Uterus (tissue), 4 donors: ENCODE results near the gene HSD17B2. TPM values are rescaled to one million over a fixed set of nuclear protein-coding genes. Genes with fewer than 3 reads are reported as not detected.

Source experiments
- DNase-seq, 2 donors: peaks; one replicate each; pipeline ENCODE4 v3.0.0-alpha.2; 2019 to 2020
- H3K27ac ChIP-seq, 2 donors: fragments of 200-600 bp; sonication (generic); 1 replicate in 1 of 2; 2 replicates in 1 of 2; pipeline ENCODE4 v1.5.1; 2016 to 2018
- H3K27me3 ChIP-seq, 2 donors: fragments of 200-600 bp; sonication (generic); one replicate each; pipeline ENCODE4 v1.5.1; 2018 to 2019; ENCODE audit warnings: control low read depth in 1 of 2
- H3K36me3 ChIP-seq, 2 donors: fragments of 200-600 bp; sonication (generic); one replicate each; pipeline ENCODE4 v1.5.1; 2019; ENCODE audit warnings: control low read depth in 1 of 2
- H3K4me1 ChIP-seq, 2 donors: fragments of 200-600 bp; sonication (generic); one replicate each; pipeline ENCODE4 v1.5.1; 2018 to 2019; ENCODE audit warnings: control low read depth in 1 of 2
- H3K4me3 ChIP-seq, 2 donors: fragments of 200-600 bp; sonication (generic); 1 replicate in 1 of 2; 2 replicates in 1 of 2; pipeline ENCODE4 v1.5.1; 2018 to 2019; ENCODE audit warnings: mild to moderate bottlenecking in 1 of 2
- H3K9me3 ChIP-seq, 2 donors: fragments of 200-600 bp; sonication (generic); one replicate each; pipeline ENCODE4 v1.5.1; 2019; ENCODE audit warnings: control low read depth in 1 of 2
- CTCF ChIP-seq, 4 experiments: fragments of 200-600 bp in 2 of 4; fragments of 450-650 bp in 2 of 4; sonication (generic) in 2 of 4; IDR thresholded peaks; one replicate each; pipeline ENCODE4 v1.5.1; 2016 to 2019; ENCODE audit warnings: antibody characterized with exemption in 4 of 4, mild to moderate bottlenecking in 2 of 4, moderate library complexity in 1 of 4
- POLR2A ChIP-seq, 2 donors: fragments of 450-650 bp; IDR thresholded peaks; one replicate each; pipeline ENCODE4 v1.6.1; 2016; ENCODE audit warnings: antibody characterized with exemption in 2 of 2, mild to moderate bottlenecking in 1 of 2, moderate library complexity in 1 of 2
- intact Hi-C: fragments of 100-400 bp; cut with DNase I; formaldehyde crosslinking; loops from one replicate; pipeline ENCODE4 v1.15.1; 2023; ENCODE audit warnings: low total_unique reads
- total RNA-seq, 4 donors: library from RNA; depleted of rRNA in 3 of 4; stranded (reverse); fragments of >200 nt in 3 of 4; gene quantifications; one replicate each; pipeline versions ENCODE4 v1.1.0 to v1.2.4, GENCODE V29; 2014 to 2023
- donor health status: DM: yes; HTN: yes; CAD: no.

Gene HSD17B2
- total RNA-seq, 4 donors from 2014 or later: 0.14 TPM; not detected in 3

GRCh38 chr16:82010649-82011048 lies 24.4 kb upstream of the HSD17B2 start:
- Histone ChIP-seq H3K9me3 (no peaks in the 10 kb centered on the region), H3K4me1 (no peaks in the 10 kb centered on the region), H3K36me3 (no peaks in the 10 kb centered on the region), H3K27ac (no peak overlapping the region), H3K4me3 (peak overlapping the region in 1 of 2 donors; percentile 32), H3K27me3 (no peaks in the 10 kb centered on the region)
- intact Hi-C loops: no loop called here
- TF ChIP-seq CTCF (IDR thresholded peaks at IDR 0.05): no peak
- no peak for TF ChIP-seq POLR2A (IDR thresholded peaks at IDR 0.05)
- DNase-seq: no peak

DNA sequence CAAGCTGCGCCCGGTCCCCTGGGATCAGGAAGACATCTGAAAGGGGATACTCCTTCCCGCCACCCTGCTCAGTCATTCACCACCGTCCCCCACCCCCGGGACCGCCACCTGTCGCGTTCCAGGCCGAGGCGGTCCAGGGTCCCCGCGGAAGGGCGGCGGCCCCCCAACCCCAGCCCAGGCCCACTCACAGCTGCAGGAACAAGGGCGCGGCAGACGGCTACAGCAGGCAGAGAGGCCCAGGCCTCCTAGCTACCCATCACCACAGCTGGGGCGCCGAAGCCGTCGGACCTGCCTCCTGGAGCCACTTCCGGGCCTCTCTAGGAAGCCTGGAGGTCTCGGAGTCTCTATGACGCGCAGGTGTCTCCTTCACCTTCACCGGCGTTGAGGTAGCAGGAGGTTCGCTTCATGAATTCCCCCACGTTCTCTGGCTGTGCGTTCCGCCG lies 23.8 kb upstream of the HSD17B2 start, which contains the start of gene SDR42E1:
SDR42E1 (minus strand) TSS at position 272 of the 443 bp plus-strand sequence. CDS start 10,612 bp downstream, outside the sequence.
- Histone ChIP-seq H3K36me3 (no peaks in the 10 kb centered on the region), H3K27ac (no peak within 1 kb of the TSS), H3K27me3 (no peaks in the 10 kb centered on the region), H3K4me3 (peak within 1 kb of the TSS in 1 of 2 donors; percentile 32), H3K4me1 (no peaks in the 10 kb centered on the region), H3K9me3 (no peaks in the 10 kb centered on the region)
- intact Hi-C loops: no loop called here
- DNase-seq: peak in 1 of 2 donors; percentile 26
- TF ChIP-seq CTCF (IDR thresholded peaks at IDR 0.05) (no peak), POLR2A (IDR thresholded peaks at IDR 0.05) (no peak)

DNA sequence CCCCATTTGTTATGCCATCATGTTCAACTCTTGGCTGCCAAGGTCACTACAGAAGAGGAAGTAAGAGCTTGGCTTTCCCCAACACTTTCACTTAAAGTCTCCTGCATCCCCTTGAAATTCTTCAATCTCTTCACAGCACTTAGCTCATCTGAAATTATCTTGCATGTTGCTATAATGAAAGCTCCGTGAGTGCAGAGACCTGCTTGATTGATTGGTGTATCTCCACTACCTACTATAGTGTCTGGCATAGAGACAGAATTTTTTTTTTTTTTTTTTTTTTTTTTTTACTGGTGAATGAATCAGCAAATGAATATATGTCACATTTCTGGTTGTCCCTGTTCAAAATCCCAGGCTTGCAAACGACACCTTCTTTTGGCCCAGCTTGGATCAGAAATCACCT lies 21.9 kb upstream of the HSD17B2 start:
- H3K4me1 ChIP-seq: no peaks in the 10 kb centered on the region
- H3K4me3 ChIP-seq: no peak overlapping the region
- intact Hi-C loops: no loop called here
- H3K27me3 ChIP-seq: no peaks in the 10 kb centered on the region
- TF ChIP-seq POLR2A (IDR thresholded peaks at IDR 0.05) (no peak), CTCF (IDR thresholded peaks at IDR 0.05) (no peak)
- no peak for DNase-seq
- H3K36me3 ChIP-seq: no peaks in the 10 kb centered on the region
- H3K9me3 ChIP-seq: no peaks in the 10 kb centered on the region
- no peak overlapping the region for H3K27ac ChIP-seq

DNA sequence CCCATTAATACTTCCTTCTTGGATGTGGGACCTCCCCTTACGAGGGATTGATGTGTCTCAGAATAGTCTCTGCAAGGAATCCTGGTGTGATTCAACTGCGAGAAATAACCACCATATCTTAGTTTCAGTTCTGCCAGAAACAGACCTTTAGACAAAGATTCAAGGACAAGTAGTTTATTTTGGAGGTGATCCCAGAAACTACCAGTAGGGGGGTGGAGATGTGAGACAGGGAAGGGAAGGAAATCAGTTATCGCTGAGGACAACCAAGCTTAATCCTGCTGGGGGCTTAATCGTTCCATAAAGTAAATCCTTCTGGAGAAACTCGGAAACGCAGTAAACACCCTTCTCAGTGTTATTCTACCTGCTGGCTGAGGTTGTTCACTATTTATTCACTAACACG lies 18.8 kb upstream of the HSD17B2 start:
- no peak overlapping the region for H3K4me3 ChIP-seq
- TF ChIP-seq CTCF (IDR thresholded peaks at IDR 0.05) (no peak), POLR2A (IDR thresholded peaks at IDR 0.05) (no peak)
- intact Hi-C loops: no loop called here
- no peaks in the 10 kb centered on the region for H3K27me3 ChIP-seq
- no peak for DNase-seq
- no peaks in the 10 kb centered on the region for H3K9me3 ChIP-seq
- H3K27ac ChIP-seq: no peak overlapping the region
- no peaks in the 10 kb centered on the region for H3K36me3 ChIP-seq
- no peaks in the 10 kb centered on the region for H3K4me1 ChIP-seq

- Histone ChIP-seq H3K36me3 (no peaks in the 10 kb centered on the region), H3K27ac (no peak overlapping the region), H3K9me3 (no peaks in the 10 kb centered on the region), H3K4me3 (no peak overlapping the region), H3K4me1 (no peaks in the 10 kb centered on the region), H3K27me3 (no peaks in the 10 kb centered on the region)
- TF ChIP-seq CTCF (IDR thresholded peaks at IDR 0.05): no peak
- TF ChIP-seq POLR2A (IDR thresholded peaks at IDR 0.05): no peak
- intact Hi-C loops: no loop called here
- DNase-seq: no peak
Measured at GRCh38 chr16:82016964-82017363, 18.1 kb upstream of the HSD17B2 start.
